Chondrocyte (in vitro differentiated cells): ENCODE measurements around the gene RAB11FIP4. TPM values are rescaled to one million over a fixed set of nuclear protein-coding genes. Genes with fewer than 3 reads are reported as not detected.
A peak's percentile ranks its signal among the peaks of the same experiment; 100 is the strongest.

Experiments used
- DNase-seq: peaks from one replicate; pipeline ENCODE4 v3.0.0; 2021; ENCODE audit warnings: mixed read lengths, low spot score
- H3K27ac Mint-ChIP-seq: one replicate; pipeline ENCODE4 v1.8.0; 2021; ENCODE audit warnings: mild to moderate bottlenecking, moderate library complexity, mixed read lengths; ENCODE audit not compliant: unreplicated experiment
- H3K27me3 Mint-ChIP-seq: 2 replicates; pipeline ENCODE4 v1.8.0; 2021; ENCODE audit warnings: low read depth, mixed read lengths
- H3K36me3 Mint-ChIP-seq: 2 replicates; pipeline ENCODE4 v1.8.0; 2021; ENCODE audit warnings: low read depth, mixed read lengths
- H3K4me1 Mint-ChIP-seq: 2 replicates; pipeline ENCODE4 v1.8.0; 2021; ENCODE audit warnings: low read depth, mild to moderate bottlenecking, mixed read lengths
- H3K4me3 Mint-ChIP-seq: one replicate; pipeline ENCODE4 v1.8.0; 2021; ENCODE audit warnings: mild to moderate bottlenecking, moderate library complexity, mixed read lengths; ENCODE audit not compliant: unreplicated experiment
- H3K9me3 Mint-ChIP-seq: 2 replicates; pipeline ENCODE4 v1.8.0; 2021; ENCODE audit warnings: low read depth, mixed read lengths
- total RNA-seq: library from RNA; stranded (reverse); gene quantifications from 3 replicates; pipeline ENCODE4 v1.2.1, GENCODE V29; 2021
- TF ChIP-seq, protein P1 (sequence below): fragments of 200-600 bp; sonication (generic); IDR thresholded peaks from 2 replicates; pipeline ENCODE4 v1.5.0; 2021; ENCODE audit warnings: antibody characterized with exemption, mild to moderate bottlenecking, moderate library complexity

RAB11FIP4 gene
- total RNA-seq, 1 donor from 2014 or later = 0.30 TPM

DNA sequence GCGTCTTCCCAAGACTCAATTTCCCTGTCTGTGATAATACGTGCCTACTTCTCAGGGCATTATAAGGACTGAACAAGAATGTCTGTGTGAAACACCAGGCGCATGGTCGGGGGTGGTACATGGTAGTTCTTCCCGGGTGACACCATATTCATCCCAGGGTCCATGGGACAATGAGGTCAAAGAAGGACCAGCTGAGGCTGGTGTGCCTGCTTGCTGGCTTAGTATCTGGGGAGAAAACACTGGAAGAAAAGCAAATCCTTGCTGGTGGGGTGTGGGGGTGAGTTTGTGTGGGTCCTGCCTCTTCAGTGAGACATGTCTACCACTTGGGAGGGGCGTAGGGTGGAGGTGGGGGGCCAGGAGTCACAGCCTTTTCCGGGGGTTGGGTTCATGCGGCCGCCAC lies 174.2 kb downstream of the RAB11FIP4 start:
- H3K27ac Mint-ChIP-seq = no peak overlapping the region
- H3K36me3 Mint-ChIP-seq = no peaks in the 10 kb centered on the region
- TF ChIP-seq, protein P1, sequence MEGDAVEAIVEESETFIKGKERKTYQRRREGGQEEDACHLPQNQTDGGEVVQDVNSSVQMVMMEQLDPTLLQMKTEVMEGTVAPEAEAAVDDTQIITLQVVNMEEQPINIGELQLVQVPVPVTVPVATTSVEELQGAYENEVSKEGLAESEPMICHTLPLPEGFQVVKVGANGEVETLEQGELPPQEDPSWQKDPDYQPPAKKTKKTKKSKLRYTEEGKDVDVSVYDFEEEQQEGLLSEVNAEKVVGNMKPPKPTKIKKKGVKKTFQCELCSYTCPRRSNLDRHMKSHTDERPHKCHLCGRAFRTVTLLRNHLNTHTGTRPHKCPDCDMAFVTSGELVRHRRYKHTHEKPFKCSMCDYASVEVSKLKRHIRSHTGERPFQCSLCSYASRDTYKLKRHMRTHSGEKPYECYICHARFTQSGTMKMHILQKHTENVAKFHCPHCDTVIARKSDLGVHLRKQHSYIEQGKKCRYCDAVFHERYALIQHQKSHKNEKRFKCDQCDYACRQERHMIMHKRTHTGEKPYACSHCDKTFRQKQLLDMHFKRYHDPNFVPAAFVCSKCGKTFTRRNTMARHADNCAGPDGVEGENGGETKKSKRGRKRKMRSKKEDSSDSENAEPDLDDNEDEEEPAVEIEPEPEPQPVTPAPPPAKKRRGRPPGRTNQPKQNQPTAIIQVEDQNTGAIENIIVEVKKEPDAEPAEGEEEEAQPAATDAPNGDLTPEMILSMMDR = no peak
- no peaks in the 10 kb centered on the region for H3K9me3 Mint-ChIP-seq
- no peak for DNase-seq
- H3K4me1 Mint-ChIP-seq = peaks cover 76% of the 10 kb centered on the region
- H3K27me3 Mint-ChIP-seq = no peaks in the 10 kb centered on the region
- no peak overlapping the region for H3K4me3 Mint-ChIP-seq

DNA sequence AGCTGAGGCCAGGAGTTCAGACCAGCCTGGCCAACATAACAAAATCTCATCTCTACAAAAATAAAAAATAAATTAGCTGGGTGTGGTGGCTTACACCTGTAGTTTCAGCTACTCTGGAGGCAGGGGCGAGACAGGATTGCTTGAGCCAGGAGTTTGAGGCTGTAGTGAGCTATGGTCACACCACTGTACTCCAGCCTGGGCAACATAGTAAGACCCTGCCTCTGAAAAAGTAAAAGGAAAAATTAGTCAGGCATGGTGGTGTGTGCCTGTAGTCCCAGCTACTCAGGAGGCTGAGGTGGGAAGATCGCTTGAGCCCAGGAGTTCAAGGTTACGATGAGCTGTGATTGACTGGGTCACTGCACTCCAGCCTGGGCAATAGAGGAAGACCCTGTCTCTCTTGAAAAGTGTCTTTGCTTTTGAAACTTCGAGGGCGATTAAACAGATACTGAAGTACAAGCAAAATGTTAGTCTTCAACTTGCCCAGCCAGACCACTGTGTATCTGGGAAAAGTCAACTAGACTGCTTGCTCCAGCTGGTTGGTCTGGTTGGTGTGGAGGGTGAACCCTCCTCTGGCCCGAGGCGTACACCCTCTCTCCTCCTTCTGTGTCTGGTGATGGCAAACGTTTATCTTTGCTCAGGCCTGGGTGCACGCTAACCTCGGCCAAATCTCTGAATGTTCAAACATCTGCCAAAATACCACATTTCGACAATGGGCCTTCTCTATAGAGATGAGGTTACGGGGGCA lies 174.9 kb downstream of the RAB11FIP4 start:
- H3K4me1 Mint-ChIP-seq = peaks cover 76% of the 10 kb centered on the region
- no peak overlapping the region for H3K27ac Mint-ChIP-seq
- H3K9me3 Mint-ChIP-seq = no peaks in the 10 kb centered on the region
- no peaks in the 10 kb centered on the region for H3K27me3 Mint-ChIP-seq
- no peak for DNase-seq
- TF ChIP-seq, protein P1 = no peak
- no peak overlapping the region for H3K4me3 Mint-ChIP-seq
- H3K36me3 Mint-ChIP-seq = no peaks in the 10 kb centered on the region

- no peak for DNase-seq
- H3K9me3 Mint-ChIP-seq = no peaks in the 10 kb centered on the region
- H3K4me3 Mint-ChIP-seq = no peak overlapping the region
- peaks cover 76% of the 10 kb centered on the region for H3K4me1 Mint-ChIP-seq
- H3K36me3 Mint-ChIP-seq = no peaks in the 10 kb centered on the region
- TF ChIP-seq, protein P1 = no peak
- no peaks in the 10 kb centered on the region for H3K27me3 Mint-ChIP-seq
- H3K27ac Mint-ChIP-seq = no peak overlapping the region
Measured at GRCh38 chr17:31566992-31567373, 175.5 kb downstream of the RAB11FIP4 start.

DNA sequence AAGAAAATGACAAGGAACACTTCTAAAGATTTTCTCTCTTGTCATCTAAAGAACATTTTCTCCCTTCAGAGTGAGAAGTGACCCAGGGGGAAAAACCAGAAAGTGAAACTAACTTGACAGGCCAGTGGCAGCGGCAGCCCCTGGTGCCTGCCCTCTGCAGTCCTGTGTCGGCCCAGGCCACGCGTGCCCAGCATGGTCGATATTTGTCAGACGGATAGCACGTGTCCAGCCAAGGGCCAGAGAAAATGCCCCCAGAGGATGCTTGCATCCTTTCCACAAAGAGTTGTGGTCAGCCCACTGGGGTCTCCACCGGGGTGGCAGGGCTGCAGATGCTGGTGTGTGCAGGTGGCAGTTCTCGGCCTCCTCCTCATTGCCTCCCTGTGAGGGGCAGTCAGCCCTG lies 176.6 kb downstream of the RAB11FIP4 start:
- H3K9me3 Mint-ChIP-seq = no peaks in the 10 kb centered on the region
- peaks cover 75% of the 10 kb centered on the region for H3K4me1 Mint-ChIP-seq
- TF ChIP-seq, protein P1 = no peak
- H3K36me3 Mint-ChIP-seq = peaks cover 3% of the 10 kb centered on the region
- no peaks in the 10 kb centered on the region for H3K27me3 Mint-ChIP-seq
- H3K4me3 Mint-ChIP-seq = no peak overlapping the region
- peak overlapping the region; percentile 66 for H3K27ac Mint-ChIP-seq
- no peak for DNase-seq

- H3K9me3 Mint-ChIP-seq = no peaks in the 10 kb centered on the region
- no peak overlapping the region for H3K4me3 Mint-ChIP-seq
- TF ChIP-seq, protein P1 = no peak
- no peaks in the 10 kb centered on the region for H3K27me3 Mint-ChIP-seq
- no peak for DNase-seq
- no peak overlapping the region for H3K27ac Mint-ChIP-seq
- peaks cover 3% of the 10 kb centered on the region for H3K36me3 Mint-ChIP-seq
- peaks cover 80% of the 10 kb centered on the region for H3K4me1 Mint-ChIP-seq
Measured at GRCh38 chr17:31568539-31568938, 177.1 kb downstream of the RAB11FIP4 start.
